MM.1S (cell line): ENCODE data around the gene RASAL2.

Source experiments
- CTCF ChIP-seq: fragments of 300-600 bp; sonication (generic); IDR thresholded peaks from 2 replicates; pipeline ENCODE4 v1.5.1; 2016; ENCODE audit warnings: antibody characterized with exemption, low read length, mixed read lengths
- EZH2 ChIP-seq: fragments of 300-600 bp; sonication (generic); optimal IDR thresholded peaks from 2 replicates; pipeline ENCODE3; 2017; ENCODE audit warnings: low read depth, mild to moderate bottlenecking, antibody characterized with exemption, low read length, mixed read lengths

GRCh38 chr1:178484698-178485225, 390.9 kb downstream of the RASAL2 start:
- TF ChIP-seq CTCF: no peak
- TF ChIP-seq EZH2: no peak
